CD4-positive, alpha-beta T cell treated with Interleukin-2 at 100 ng/mL for 4 hours (primary cell): ENCODE data around the gene BAX.

ENCODE experiments used
- DNase-seq: peaks from one replicate; pipeline ENCODE4 v3.0.0-alpha.2; 2020; ENCODE audit warnings: low spot score

Gene BAX

DNA sequence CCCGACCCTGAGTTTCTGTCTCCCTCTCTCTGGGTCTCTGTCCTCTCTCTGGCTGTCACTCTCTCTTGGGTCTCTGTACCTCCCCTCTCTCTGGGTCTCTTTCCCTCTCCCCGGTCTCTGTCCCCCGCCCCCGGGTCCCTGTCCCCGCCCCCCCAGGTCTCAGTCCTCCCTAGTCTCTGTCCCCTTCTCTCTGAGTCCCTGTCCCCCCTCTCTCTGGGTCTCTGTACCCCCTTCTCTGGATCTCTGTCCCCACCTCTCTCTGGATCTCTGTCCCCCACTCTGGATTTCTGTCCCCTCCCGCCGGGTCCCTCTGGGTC lies 8.1 kb downstream of the BAX start:
- no peak for DNase-seq

DNA sequence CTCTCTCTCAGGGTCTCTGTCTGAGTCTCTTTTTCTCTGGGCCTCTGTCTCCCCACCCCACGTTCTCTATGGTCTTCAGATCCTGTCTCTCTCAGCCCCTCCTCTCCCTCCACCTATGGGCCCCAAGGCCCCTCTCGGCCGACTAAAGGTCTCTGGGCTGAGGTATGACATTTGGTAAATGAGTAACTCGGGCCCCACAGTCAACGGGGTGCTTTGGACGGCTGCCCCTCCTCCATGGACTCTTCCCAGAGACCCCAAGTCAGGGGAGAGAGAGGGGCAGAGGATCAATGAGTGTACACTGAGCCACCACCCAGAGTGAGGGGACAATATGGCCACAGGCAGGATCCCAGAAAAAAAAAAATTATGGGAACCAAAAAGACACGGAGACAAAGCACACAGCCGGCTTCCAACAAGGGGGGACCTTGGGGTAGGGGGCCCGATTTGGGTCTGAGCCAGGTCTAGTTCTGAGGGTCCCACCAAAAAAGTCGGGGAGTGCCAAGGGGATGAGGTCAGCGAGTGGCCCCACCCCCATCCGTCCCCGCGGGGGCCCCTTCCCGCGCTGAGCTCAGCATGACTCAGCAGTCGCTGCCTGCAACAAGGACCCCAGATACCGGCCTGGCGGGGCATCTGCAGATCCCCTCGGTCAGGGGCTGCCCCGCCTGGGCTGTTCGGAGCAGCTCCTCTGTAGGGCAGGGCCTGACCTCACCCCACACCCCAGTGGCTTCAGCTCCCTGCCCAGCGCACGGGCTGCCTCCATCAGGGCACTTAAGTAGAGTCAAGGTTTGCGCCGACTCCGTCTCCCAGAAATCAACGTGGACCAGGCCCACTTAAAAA lies 8.9 kb downstream of the BAX start:
- DNase-seq: peak; percentile 60

DNA sequence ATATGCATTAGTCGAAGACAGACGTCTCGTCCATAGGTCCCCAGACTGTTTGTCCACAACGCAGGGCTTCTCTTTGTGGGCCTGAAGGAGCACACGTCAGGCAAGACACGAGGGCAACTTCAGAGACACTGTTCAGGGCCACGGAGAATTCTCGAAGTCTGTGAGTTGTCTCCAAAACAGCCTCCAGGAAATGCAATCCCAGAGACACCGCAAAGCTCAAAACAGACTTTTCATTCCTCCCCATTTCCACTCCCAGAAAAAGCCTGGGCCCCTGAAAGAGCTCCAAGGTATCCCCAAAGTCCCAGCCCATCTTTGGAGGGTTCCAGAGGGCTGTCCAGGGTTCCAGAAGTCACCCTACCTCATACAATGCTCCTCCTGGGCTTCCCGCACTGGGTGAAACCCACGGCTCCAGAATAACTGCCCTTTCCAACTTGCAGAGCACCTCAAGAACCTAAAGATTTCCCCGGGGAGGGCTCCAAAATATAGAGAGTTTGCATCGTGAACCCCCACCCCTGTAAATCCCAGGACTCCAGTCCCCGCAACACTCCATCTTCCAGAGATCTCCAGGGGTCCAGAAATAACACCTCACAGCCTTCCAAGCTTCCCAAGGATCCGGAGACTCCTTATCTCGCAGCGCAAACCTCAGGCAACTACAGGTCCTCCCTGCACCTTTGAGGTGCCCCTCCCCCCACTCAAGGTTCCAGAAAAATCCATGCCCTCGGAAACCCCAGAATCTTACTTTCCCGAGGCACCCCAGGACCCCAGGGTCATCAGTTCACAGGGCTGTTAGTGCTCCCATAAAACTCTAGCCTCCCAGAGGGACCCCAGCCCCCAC lies 9.7 kb downstream of the BAX start:
- no peak for DNase-seq

DNA sequence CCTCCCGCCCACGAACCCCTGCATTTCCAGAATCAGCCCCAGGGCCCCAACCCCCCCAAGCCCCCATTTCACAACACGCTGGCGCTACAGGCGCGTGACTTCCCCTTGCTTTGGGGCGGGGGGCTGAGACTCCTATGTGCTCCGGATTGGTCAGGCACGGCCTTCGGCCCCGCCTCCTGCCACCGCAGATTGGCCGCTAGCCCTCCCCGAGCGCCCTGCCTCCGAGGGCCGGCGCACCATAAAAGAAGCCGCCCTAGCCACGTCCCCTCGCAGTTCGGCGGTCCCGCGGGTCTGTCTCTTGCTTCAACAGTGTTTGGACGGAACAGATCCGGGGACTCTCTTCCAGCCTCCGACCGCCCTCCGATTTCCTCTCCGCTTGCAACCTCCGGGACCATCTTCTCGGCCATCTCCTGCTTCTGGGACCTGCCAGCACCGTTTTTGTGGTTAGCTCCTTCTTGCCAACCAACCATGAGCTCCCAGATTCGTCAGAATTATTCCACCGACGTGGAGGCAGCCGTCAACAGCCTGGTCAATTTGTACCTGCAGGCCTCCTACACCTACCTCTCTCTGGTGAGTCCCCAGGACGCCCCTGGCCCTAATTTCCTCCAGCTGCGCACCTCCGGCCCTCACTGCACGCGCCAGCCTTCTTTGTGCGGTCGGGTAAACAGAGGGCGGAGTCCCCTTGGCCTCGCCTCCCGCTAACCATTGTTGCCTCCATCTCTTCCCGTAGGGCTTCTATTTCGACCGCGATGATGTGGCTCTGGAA lies 10.5 kb downstream of the BAX start, which contains the start of gene FTL:
TSS of gene FTL (plus strand) at position 270 of the 766 bp plus-strand sequence. CDS start at position 469, 199 bp downstream.
- DNase-seq: peak; percentile 92

DNA sequence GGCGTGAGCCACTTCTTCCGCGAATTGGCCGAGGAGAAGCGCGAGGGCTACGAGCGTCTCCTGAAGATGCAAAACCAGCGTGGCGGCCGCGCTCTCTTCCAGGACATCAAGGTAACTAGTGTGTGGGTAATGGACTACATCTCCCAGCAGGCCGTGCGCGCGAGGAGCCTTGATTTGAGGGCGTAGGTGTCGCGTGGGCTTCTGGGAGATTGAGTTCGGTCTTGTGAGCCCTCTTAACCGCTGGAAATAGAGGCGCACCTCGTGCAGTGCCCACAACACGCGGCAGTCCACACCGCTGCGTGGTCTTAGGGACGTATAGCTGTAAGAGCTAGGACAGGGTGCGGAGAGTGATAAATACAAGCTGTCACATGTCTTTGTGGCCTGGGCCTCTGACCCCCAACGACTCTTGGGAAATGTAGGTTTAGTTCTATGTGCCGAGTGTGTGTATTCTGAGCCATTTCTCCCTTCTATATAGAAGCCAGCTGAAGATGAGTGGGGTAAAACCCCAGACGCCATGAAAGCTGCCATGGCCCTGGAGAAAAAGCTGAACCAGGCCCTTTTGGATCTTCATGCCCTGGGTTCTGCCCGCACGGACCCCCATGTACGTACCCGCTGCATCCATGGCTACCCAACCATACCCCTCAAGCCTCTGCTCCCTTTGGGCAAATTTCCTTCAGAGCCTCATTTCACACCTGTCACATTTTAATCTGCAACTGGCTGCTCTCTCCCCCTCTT lies 11.3 kb downstream of the BAX start:
- peak; percentile 89 for DNase-seq

DNA sequence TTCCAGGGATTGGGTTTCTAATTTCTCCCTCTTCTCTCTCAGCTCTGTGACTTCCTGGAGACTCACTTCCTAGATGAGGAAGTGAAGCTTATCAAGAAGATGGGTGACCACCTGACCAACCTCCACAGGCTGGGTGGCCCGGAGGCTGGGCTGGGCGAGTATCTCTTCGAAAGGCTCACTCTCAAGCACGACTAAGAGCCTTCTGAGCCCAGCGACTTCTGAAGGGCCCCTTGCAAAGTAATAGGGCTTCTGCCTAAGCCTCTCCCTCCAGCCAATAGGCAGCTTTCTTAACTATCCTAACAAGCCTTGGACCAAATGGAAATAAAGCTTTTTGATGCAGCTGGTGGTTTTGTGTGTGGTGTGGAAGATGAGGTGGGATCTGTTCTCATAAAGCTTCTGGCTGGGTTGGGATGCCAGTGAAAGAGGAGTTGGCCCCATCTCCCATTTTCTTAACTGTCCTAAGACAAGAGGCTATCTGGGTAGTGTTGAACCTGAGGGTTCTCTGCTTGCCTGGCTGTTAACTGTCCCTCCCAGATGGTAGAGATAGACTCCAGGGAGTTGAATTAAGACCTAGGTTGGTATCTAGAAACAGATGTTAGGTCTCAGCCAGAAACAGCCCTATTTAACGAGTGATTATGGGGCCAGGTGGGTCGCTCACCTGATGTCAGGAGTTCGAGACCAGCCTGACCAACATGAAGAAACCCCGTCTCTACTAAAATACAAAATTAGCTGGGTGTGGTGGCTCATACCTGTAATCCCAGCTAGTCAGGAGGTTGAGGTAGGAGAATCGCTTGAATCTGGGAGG lies 12.1 kb downstream of the BAX start:
- DNase-seq: no peak

DNA sequence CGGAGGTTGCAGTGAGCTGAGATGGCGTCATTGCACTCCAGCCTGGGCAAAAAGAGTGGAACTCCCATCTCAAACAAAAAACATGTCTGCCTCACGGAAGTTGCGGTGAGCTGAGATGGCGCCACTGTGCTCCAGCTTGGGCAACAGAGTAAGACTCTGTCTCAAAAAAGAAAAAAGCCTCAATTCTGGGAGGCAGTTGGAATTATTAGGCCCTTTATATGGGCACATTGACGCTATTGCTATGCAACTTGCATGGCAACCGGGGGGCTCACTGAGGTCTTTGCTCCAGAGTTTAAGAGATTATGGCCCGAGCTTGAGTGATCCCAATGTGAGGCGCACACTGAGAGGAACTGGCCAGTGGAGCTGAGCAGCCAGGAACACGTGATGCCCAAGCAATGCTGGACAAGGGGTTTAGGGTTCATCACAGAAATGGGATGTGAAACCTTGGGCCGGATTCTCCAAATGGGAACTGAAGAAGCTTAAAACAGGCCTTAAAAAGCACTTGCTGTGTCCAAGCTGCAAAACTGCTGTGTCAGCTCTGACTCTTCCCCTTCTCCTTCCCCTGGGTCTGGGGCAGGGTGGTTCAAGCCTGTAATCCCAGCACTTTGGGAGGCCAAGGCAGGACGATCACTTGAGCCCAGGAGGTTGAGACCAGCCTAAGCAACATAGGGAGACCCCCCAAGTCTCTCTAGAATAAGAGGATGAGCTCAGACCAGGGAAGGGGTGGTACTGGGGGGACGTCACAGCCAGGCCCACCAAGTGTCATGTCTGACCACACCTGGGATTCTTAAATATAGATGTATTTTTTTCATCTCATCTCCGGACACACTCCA lies 12.9 kb downstream of the BAX start:
- no peak for DNase-seq

DNA sequence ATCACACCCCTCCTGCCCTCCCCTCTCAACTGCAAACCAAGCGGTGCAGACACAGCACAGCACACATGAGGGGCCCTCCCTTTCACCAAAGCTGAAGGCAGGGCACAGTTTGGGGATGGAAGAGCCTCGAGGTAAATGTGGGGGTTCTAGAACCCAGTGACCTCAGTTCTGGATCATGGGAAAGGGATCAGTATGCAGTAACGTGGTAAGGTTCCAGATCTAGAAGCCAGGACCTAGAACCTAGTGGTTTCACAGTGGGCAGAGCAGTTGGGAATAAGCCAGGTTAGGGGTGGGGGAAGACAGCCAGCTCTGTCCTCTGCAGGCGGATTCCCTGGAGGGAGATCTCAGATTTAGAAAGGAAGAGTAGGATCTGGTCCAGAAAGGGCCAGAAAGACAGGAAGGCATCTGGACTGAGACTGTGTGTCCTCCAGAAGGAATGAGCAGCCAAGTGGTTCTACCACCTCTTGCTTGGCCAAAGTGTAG lies 13.5 kb downstream of the BAX start:
- no peak for DNase-seq

DNA sequence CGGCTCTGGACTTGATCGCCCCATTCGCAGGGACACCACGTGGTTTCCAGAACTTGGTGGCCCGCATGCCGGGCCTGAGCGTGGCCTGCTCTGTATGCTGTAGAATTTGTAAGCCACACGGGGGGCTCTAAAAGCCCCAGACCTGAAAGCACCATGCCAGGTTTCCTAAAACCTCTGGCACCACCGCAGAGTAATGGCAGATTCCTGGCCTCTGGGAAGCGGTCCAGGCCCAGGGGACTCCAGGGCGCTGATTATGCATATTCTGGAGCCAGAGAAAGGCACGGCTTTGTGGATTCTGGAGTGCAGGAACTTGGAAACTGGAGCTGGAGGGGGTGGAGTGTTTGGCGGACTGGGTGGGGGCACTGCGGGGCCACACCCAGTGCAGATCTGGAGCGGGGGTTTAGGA lies 14.1 kb downstream of the BAX start:
- DNase-seq: no peak

DNA sequence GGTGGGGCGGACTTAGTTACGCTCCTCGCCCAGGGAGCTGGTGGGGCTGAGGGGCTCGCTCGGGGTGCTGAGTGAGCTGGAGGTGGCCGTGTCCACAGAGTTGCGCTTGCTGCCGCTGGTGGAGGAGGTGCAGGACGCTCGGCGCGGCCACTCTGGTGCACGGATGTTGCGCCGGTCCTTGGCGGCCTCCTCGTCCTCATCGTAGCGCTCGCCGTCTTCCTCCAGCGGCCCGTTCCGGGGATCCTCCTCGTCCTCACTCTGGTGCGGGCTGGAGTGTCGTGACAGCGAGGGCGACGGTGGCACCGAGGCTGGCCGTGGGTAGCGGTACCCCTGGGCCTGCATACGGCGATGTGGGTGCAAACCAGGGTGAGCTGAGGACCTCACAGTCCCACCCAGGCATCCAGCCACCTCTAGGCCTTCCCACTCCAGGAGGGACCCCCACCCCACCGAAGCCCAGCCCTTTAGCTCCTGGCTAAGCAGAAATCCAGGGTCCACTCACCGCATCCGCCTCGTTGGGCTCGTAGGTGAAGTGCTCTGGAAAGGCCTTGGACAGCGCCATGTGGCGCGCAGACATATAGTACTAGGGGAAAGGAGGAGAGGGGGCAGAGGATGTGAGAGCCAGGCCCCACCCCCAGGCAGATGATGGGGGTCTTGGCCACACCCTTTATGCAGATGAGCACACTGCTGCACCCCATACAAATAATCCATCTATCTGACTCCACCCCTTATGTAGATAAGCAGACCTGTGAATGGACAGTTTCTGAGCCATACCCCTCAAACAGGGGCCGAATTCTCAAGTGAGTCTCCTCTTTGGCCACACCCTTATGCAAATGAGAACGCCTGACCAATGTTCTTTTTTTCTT lies 14.8 kb downstream of the BAX start:
- DNase-seq: no peak

DNA sequence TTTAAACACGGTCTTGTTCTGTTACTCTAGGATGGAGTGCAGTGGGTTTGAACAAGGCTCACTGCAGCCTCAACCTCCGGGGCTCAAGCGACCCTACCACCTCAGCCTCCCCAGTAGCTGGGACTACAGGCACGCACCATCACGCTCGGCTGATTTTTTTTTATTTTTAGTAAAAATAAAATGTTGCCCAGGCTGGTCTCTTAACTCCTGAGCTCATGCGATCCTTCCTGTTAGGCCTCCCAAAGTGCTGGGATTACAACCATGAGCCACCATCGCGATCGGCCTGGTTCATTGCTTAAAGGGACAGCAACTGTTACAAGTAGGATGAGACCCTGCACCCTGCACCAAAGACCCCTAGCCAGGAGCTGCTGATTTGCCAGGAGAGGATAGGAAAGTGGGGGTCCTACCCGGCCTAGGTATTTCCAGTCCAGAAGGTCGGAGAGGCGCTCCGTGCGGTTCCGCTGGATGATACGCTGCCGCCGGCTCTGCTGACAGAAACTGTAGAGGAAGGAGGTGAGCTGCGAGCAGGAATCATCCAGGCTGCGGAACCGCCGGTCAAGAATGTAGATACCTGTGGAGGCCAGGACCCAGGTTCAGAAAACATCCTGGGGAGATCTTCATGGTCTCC lies 15.6 kb downstream of the BAX start:
- no peak for DNase-seq

DNA sequence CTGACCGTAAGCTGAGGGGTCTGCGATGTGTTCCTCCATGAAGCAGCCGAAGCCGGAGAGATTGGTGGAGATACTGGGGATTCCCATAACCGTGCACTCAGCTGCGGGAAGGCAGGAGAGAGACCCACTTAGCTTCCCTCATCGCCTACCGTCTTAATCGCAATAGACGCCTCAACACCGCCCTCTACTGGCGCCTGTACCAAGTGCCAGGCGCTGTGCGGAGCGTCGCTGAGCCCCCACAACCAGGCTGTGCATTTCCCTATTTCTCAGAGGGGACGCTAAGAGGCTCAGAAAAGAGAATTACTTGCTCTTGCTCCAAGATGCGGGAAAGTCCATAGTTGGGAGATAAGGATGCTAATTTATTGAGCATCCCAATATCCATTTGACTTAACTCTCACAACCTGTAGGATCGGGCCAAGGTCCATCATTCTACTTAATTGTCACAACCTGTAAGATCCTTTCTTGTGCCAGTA lies 16.3 kb downstream of the BAX start:
- peak; percentile 82 for DNase-seq

DNA sequence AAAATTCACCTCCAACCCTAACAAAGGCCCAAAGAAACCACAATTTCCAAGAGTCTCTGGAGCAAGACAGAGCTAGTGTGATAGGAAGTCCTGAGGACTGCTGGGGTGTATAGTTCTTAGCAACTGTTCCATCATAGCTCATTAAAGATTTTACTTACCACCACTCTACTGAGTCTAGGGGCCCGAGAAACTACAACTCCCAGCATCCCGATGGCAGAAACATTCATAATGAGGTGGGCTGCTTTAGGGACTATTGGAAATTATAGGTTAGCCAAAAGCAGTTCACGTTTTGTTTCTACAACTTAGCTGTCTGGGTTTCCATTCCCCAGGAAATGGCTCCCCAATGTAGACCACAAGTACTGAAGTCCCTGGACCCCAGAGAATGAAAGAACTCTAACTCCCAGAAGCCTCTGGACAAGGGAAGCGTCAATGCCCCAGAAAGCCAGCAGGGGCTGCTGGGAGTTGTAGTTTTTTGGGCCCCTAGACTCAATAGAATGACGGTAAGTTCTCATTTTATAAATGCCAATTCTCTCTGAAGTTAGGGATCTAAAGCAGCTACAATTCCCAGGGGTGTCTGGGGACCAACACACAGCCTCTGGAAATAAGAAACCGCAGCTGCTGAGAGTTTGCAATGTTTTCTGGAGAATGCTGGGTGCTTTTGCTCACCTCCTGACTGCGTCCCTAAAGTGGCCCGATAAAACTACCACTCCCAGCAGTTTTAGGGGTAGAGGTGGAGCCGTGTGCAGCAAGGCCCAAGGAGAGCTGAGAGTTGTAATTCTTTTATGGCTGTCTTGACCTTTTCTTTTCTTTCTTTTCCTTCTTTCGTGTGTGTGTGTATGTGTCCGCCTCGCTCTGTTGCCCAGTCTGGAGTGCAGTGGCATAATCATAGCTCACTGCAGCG lies 21.5 kb downstream of the BAX start:
- no peak for DNase-seq

DNA sequence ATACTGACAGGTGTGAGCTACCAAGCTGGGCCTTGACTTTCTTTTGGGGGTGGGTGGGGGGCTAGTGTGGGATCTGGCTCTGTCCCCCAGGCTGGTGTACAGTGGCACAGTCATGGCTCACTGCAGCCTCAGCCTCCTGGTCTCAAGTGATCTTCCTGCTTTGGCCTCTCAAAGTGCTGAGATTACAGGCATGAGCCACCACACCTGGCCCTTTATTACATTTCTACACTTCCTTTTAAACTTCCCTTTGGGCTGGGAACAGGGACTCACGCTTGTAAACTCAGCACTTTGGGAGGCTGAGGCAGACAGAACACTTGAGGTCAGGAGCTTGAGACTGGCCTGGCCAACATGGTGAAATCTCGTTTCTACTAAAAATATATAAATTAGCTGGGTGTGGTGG lies 22.4 kb downstream of the BAX start:
- DNase-seq: no peak

DNA sequence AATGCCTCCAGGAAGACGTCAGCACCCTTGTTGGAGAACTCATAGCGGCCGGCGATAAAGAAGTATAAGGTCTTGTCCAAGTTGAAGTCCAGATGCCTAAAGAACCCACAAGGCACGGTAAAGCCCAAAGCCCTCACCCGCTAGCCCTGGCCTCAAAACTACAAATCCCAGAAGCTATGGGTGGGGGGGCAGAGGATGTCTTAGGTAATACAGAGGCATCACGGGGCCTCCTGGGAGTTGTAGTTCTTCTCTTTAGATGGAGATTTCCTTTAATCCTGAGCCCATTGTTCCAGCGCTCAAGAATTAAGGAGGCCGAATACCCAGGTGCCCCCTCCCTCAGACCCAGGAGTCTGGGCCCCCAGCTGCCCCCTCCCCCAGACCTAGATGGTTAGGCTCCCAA lies 27.6 kb downstream of the BAX start:
- DNase-seq: no peak

DNA sequence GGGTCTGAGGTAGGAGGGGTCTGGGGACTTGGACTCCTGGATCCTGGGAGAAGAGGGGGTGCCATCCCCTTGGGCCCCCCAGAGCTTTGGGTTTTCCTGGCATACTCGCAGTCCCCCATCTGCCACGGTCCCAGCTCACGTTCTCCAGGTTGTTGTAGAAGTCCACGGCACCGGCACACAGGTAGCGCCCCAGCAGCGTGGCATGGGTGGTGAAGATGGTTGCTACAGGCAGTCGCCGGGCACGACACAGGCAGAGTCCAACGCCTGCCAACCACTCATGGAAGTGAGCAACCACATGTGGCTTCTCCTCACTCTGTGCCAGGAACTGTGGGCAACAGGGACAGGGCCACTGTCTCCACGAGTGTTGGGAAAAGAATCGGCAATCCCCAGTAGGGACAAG lies 31.0 kb downstream of the BAX start:
- DNase-seq: no peak

DNA sequence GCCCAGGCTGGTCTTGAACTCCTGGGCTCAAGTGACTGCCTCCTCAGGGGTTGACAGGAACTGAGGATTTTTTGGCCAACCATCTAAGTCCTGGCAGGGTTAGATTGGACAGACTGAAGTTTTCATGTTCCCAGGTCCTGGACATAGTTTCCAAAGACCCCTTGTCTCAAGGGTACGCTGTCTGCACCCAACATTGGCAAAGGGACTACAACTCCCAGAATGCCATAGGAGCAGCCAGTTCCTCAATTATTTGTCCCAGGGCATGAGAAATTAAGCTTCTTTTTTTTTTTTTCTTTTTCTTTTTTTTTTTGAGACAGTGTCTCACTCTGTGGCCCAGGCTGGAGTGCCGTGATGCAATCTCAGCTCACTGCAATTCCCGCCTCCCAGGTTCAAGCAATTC lies 31.5 kb downstream of the BAX start:
- DNase-seq: no peak
